Colonic mucosa (tissue), 4 donors: ENCODE results near the gene SARS1. TPM values are rescaled to one million over a fixed set of nuclear protein-coding genes. Genes with fewer than 3 reads are reported as not detected.

Experiments
- DNase-seq: peaks from one replicate; pipeline ENCODE4 v3.0.0-alpha.2; 2020
- H3K27ac ChIP-seq: fragments of 200-600 bp; one replicate; pipeline ENCODE4 v1.8.0; 2021
- H3K27me3 ChIP-seq: fragments of 200-600 bp; one replicate; pipeline ENCODE4 v1.8.0; 2021
- H3K36me3 ChIP-seq: fragments of 200-600 bp; one replicate; pipeline ENCODE4 v1.8.0; 2021
- H3K4me1 ChIP-seq: fragments of 200-600 bp; one replicate; pipeline ENCODE4 v1.8.0; 2021; ENCODE audit warnings: mild to moderate bottlenecking
- H3K4me3 ChIP-seq: fragments of 200-600 bp; one replicate; pipeline ENCODE4 v1.8.0; 2021
- H3K9ac ChIP-seq, 2 donors: one replicate each; pipeline ENCODE4 v1.7.0; 2013; ENCODE audit warnings: control low read depth in 2 of 2, low read depth in 2 of 2, low read length in 2 of 2
- H3K9me3 ChIP-seq: fragments of 200-600 bp; one replicate; pipeline ENCODE4 v1.8.0; 2021
- CTCF ChIP-seq: fragments of 200-600 bp; IDR thresholded peaks from one replicate; pipeline ENCODE4 v1.8.0; 2022; ENCODE audit warnings: antibody characterized with exemption, mild to moderate bottlenecking
- intact Hi-C: fragments of 100-400 bp; cut with DNase I; formaldehyde crosslinking; loops from one replicate; pipeline ENCODE4 v1.14.1; 2022
- total RNA-seq, 2 donors: library from RNA; stranded (reverse); fragmentation: NEBNext Ultra II Directional in 1 of 2; extraction: Animal tissue kit (Norgen Biotek cat#: 25700) in 1 of 2; gene quantifications; one replicate each; pipeline ENCODE4 v1.2.1, GENCODE V29; 2021
- donor health status: healthy.
- donor health status: DM: no; HTN: no; CAD: no.
- donor health status: DM: no; HTN: no; CAD: no.

SARS1 gene
- total RNA-seq, 2 donors from 2014 or later, result 139 to 193 TPM

GRCh38 chr1:109249654-109250401 is 36.1 kb downstream of the SARS1 start:
- peak overlapping the region in 1 of 2 donors; percentile 75 for H3K9ac ChIP-seq

GRCh38 chr1:109250454-109251276 is 36.9 kb downstream of the SARS1 start:
- no peak for DNase-seq
- H3K4me3 ChIP-seq, result no peak overlapping the region
- H3K36me3 ChIP-seq, result no peaks in the 10 kb centered on the region
- intact Hi-C loops, result no loop called here
- no peak overlapping the region for H3K9ac ChIP-seq
- no peak for TF ChIP-seq CTCF
- no peaks in the 10 kb centered on the region for H3K4me1 ChIP-seq
- no peaks in the 10 kb centered on the region for H3K9me3 ChIP-seq
- no peak overlapping the region for H3K27ac ChIP-seq
- no peaks in the 10 kb centered on the region for H3K27me3 ChIP-seq

More at GRCh38 chr1:109249654-109250401, 36.1 kb downstream of the SARS1 start:
- no peaks in the 10 kb centered on the region for H3K36me3 ChIP-seq
- H3K4me3 ChIP-seq, result peak overlapping the region; percentile 55
- H3K9me3 ChIP-seq, result no peaks in the 10 kb centered on the region
- H3K27me3 ChIP-seq, result no peaks in the 10 kb centered on the region
- no peaks in the 10 kb centered on the region for H3K4me1 ChIP-seq
- TF ChIP-seq CTCF, result no peak
- intact Hi-C loops, result no loop called here
- DNase-seq, result no peak
- H3K27ac ChIP-seq, result no peak overlapping the region

- no peak for DNase-seq
- no peaks in the 10 kb centered on the region for H3K27me3 ChIP-seq
- H3K9ac ChIP-seq, result no peak overlapping the region
- H3K27ac ChIP-seq, result no peak overlapping the region
- no peaks in the 10 kb centered on the region for H3K9me3 ChIP-seq
- no peaks in the 10 kb centered on the region for H3K36me3 ChIP-seq
- no peak overlapping the region for H3K4me3 ChIP-seq
- no peak for TF ChIP-seq CTCF
- no peaks in the 10 kb centered on the region for H3K4me1 ChIP-seq
- intact Hi-C loops, result no loop called here
Measured at GRCh38 chr1:109251277-109252166, 37.8 kb downstream of the SARS1 start.

- no peaks in the 10 kb centered on the region for H3K9me3 ChIP-seq
- no peaks in the 10 kb centered on the region for H3K4me1 ChIP-seq
- no peak for DNase-seq
- intact Hi-C loops, result no loop called here
- H3K4me3 ChIP-seq, result no peak overlapping the region
- no peaks in the 10 kb centered on the region for H3K27me3 ChIP-seq
- H3K9ac ChIP-seq, result no peak overlapping the region
- H3K36me3 ChIP-seq, result no peaks in the 10 kb centered on the region
- no peak overlapping the region for H3K27ac ChIP-seq
- no peak for TF ChIP-seq CTCF
Measured at GRCh38 chr1:109252167-109252892, 38.6 kb downstream of the SARS1 start.
